Activated T-cell treated with anti-CD3 and anti-CD28 coated beads, Interleukin-2, amount 50 U/mL, for 48 hours (primary cell): ENCODE measurements around the gene ISG15.
"Not testable (repeated sequence)": the region's sequence is repeated elsewhere in the genome, so short reads cannot be mapped to it uniquely, and the experiment has no call there.

Experiments
- DNase-seq, 2 experiments: peaks; one replicate each; pipeline ENCODE4 v3.0.0-alpha.2; 2020

The ISG15 gene

DNA sequence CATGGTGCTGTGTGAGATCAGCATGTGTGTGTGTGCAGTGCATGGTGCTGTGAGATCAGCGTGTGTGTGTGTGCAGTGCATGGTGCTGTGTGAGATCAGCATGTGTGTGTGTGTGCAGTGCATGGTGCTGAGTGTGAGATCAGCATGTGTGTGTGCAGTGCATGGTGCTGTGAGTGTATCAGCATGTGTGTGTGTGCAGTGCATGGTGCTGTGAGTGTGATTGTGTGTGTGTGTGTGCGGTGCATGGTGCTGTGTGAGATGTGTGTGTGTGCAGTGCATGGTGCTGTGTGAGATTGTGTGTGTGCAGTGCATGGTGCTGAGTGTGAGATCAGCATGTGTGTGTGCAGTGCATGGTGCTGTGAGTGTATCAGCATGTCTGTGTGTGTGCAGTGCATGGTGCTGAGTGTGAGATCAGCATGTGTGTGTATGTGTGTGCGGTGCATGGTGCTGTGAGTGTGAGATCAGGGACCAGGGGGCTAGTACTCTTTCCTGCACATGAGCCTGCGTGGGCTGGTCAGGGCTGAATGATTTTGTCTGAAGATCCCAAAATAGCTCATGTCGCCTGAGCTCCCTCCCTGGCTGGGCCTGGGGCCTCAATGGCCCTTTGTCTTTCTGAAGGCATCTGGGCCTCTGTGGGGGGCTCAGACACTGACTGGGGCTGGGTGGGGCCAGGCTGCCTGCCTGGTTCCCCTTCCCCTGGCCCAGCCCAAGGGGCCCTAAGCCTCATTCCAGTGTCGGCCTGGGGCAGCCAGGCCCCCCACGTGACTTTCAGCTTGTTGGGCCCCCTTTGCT is 17.8 kb downstream of the ISG15 start:
- DNase-seq, result not testable (repeated sequence)

DNA sequence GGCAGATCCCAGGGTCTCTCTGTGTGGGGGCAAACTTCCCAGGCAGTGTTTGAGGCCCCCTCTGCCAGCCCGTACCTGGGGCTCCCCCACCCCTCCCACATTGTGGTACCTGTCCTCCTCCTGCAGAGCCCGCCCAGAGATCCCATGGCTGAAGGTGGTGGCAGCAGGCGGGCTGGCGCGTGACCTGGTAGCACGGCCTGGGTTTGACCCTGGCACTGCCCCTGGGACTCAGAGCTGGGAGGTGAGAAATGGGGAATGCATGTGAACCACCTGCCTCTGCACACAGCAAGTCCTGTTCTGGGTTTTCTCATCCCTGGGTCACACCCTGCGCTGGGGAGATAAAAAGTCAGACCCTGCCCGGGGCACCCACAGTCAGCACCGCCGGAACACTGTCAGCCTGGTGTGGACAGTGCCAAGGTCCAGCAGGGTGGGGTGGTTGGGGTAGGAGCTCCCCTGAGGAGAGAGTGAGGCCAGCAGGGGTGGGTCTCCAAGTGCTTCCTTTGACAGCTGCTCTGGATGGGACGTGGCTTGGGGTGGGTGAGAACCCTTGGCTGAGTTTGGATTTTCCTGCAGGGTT is 18.4 kb downstream of the ISG15 start:
- no peak for DNase-seq

DNA sequence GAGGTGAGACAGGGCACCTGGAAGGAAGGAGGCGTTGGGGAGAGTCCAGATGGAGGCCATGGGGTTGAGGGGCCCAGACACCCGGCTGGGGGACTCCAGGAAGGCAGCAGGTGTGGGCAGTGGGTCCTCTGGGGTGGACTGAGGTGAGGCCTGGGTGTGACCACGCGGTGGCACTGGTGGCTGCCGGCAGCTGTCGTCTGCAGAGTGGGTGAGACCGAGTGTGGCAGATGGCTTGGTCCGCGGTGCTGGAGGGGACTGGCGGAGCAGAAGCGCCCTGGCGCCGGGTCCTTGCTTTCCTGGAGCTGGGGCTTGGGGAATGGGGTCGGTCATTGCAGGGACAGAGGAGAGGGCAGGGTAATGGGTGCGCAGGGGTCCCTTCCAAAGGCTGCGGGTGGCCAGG is 19.1 kb downstream of the ISG15 start:
- no peak for DNase-seq

DNA sequence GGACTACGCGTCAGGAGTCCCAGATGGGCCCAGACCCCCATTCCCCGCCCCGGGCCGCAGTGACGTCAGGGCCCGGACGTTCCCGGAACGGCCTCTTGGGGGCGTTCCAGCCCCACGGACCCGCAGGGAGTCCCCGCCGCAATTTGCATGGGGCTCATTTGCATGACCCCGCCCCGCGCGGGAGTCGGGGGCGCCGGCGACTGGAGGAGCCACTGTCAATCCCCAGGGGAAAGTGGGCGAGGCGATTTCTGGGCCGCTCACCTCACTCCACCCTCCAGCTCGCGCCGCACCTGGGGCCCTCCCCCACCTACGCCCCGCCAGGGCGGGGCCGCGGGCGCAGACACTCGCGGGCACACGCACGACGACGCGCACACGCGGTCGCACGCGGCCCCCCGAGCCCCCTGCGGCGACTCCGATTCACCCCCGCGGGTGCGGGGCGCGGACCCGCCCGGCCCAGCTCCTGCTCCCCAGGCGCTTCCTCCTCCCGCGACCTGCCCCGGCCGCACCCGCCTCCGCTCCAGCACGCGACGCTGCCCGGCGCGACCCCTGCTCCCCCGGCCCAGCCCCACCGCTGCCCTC is 19.8 kb downstream of the ISG15 start:
- peak; percentile 95 to 96 for DNase-seq

DNA sequence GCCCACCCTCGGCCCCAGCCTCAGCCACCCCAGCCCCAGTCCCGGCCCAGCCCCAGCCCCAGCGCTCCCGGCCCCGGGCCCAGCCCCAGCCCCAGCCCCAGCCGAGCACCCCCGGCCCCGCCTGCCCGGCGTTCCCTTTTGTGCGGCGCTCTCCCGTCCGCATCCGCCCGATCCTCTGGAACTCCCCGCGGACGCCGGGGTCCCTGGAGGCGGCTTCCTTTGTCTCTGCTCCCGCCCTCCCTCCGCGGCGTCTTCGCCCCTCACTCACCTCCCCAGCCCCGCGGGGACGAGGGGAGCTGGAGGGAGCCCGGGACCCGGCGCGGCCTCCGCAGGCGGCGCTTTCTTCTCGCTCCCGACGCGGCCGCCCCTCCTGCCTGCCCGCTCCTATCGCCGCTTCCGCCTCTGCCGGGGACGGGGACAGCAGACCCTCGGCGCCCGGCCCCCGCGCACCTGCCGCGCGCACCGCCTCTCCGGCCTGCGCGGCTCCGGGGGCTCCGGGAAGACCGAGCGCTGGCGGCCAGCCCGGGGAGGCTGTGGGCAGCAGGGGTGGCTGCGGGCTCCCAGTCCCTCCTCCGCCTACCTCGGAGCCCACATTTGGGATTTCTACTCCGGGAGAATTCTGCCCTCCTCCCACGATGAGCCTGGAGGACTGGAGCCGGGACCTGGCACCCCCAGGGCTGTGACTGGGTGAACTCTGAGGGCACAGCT is 20.6 kb downstream of the ISG15 start:
- DNase-seq, result peak in 1 of 2 experiments; percentile 57

DNA sequence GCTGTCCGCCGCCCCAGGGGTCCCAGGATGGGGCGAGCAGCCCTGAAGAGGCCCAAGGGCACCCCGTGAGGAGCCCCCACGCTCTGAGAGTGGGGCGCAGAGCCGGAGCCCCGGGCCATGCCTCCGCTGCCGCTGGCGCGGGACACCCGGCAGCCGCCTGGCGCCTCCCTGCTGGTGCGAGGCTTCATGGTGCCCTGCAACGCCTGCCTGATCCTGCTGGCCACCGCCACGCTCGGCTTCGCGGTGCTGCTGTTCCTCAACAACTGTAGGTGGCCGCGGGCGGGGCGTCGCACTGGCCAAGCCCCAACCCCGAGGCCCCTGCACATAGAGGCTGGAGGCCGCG is 21.1 kb downstream of the ISG15 start:
- DNase-seq, result peak in 1 of 2 experiments; percentile 48

DNA sequence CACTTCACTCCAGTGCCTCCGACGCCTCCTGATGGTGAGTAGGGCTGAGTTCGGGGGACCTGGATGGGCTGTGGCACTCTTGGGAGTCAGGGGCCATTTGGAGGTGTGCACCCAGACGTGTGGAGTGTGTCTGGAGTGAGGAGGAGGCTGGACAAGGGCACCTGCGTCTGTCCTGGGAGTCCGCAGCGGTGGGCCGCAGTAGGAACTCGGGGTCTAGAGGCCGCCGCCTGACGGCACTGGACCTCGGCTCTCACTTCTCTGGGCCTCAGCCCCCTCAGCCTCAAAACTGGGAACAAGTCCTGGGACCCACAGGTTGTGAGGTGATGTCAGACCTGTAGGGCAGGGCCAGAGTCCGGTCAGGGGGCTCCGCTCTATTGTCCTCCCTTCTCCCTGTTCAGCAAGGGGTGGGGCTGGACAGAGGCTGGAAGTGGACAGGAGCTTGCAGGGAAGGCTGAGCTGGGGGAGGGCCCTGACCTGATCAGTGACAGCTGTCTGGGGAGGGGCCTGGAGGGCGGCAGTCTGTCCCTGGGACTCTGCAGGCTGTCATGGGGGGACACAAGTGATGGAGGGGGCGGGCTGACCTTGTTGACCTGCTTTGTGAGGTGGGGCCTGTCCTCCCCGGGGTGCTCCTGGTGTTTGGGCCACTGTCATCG is 22.1 kb downstream of the ISG15 start:
- DNase-seq, result no peak

DNA sequence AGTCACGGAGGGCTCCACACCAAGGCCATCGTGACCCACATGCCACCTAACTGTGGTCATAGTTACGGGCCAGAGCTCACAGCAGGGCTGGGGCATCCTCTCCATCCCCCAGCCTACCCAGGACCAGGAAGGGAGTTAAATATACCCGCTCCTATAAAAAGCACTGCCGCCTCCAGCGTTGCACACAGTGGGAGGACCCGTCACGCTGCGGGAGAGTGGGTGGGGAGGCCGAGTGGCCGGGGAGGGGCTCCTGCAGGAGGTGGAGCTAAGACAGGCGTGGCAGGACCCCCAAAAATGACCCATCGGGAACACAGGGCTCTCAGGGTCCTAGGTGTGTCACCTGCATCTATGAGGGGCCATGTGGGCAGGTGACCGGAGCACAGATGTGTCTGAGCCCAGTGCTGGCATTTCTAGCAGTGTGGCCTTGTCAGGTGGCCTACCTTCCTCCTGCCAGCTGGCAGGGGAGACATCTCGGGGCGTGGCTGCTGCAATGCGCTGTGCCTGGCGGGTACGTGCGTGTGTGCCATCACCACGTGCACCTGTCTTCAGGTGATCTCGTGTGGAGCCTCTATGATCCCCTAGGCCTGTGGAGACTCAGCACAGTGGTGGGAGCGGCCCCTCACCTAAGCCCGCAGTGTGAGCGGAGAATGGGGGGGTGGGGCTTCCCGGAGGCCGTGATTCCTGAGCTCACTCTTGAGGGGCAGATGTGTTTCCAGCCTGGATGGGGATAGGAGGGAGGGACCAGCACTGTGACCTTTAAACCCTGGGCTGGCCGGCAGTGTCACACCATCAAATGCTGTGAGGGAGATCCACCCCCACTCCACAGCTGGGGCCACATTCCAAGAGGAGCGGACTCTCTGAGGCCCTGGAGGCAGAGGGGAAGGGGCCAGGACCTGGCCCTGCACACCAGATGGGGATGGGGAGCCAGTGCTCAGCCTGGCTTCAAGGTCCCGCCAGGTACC is 24.4 kb downstream of the ISG15 start:
- DNase-seq, result no peak

DNA sequence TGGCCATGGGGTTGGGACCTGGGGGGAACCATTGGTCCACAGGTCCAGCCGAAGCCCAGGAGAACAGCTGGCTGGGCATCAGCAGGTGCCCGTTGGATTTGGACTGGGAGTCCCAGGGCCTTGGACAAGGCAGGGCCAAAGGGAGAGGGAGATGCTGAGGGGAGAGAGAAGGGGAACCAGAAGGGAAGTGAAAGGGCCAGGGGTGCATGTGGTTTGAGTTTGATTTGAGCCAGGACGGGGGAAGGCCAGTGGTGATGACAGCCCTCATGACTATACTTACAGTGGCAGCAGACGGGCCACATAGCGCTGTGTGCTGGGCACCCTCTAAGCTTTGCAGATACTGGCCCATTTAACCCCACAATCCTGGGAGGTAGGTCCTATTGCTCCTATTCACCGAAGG is 25.4 kb downstream of the ISG15 start:
- no peak for DNase-seq

DNA sequence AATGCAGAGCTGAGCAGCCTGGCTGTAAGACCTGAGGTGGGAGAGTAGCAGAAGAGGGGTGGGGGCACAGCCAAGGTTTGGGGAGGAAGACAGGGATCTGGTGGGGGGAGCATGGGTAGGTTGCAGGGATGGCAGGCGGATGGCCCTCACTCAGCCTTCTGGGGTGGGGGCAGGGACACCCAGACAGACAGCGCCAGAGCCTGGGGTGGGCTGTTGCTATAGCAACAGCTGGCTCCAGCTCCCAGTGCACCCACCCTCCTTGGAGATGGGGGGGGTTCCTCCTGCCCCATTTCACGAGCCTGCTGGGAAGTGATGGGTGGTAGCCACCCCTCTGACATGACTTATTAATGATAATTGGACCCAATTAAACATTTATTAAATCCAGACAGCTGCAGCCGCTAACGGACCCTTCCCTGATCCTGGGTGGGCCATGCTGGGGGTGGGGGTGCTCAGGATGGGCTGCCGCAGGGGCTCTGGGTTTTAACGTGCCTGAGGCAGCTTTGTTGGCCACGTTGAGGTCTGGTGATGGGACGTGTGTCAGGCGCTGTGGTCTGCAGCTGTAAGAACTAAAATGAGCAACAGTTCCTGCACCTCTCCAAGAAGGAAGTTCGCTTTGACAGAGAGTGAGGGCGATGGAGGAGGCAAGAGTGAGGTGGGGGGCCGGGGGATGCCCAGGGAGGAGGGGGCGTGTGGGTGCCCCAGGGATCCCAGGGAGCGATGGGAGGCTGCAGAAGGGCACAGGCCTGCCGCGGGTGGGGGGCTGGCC is 26.0 kb downstream of the ISG15 start:
- peak in 1 of 2 experiments; percentile 67 for DNase-seq

DNA sequence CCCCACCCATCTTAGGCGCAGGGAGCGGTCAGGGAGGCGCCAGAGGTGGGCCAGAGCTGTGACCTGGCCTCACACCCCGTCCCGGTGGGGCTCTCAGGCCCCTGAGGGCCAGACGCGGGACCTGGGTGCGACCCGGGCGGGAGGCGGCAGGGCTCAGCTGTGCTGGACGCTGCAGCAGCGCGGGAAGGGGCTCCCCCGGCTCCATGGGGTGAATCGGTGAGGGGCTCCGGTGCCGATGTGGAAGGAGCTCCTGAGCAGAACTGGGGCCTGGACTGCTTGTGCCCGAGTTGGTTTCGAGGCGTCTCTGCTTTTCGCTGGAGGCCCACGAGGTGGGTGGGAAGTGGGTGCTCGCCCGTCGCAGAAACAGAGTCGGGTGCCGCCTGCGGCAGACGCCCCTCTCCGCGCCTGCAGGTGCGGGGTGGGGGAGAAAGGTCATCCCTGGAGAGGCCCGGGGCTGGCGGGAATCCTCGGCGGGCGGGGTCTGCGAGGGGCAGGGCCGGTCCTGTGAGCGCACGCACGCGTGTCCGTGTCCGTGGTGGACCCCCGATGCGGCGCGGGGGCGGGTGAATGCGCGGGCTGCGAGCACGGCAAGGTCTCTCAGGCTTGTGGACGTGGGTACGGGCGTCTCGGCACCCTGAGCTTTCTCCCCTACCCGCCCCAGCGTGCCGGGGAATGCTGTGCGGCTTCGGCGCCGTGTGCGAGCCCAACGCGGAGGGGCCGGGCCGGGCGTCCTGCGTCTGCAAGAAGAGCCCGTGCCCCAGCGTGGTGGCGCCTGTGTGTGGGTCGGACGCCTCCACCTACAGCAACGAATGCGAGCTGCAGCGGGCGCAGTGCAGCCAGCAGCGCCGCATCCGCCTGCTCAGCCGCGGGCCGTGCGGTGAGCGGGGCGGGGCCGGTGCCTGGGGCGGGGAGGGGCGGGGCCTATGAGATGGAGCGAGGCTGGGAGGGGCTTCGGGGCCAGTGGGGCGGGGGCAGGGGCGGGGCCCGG is 27.0 kb downstream of the ISG15 start:
- peak; percentile 81 to 86 for DNase-seq

DNA sequence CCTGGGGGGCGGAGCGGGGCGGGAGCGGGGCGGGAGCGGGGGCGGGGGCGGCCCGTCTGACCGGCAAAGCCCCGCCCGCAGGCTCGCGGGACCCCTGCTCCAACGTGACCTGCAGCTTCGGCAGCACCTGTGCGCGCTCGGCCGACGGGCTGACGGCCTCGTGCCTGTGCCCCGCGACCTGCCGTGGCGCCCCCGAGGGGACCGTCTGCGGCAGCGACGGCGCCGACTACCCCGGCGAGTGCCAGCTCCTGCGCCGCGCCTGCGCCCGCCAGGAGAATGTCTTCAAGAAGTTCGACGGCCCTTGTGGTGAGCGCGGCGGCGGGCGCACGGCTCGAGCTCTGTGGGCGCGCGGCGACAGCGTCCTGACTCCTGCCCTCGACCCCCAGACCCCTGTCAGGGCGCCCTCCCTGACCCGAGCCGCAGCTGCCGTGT is 27.8 kb downstream of the ISG15 start:
- no peak for DNase-seq

DNA sequence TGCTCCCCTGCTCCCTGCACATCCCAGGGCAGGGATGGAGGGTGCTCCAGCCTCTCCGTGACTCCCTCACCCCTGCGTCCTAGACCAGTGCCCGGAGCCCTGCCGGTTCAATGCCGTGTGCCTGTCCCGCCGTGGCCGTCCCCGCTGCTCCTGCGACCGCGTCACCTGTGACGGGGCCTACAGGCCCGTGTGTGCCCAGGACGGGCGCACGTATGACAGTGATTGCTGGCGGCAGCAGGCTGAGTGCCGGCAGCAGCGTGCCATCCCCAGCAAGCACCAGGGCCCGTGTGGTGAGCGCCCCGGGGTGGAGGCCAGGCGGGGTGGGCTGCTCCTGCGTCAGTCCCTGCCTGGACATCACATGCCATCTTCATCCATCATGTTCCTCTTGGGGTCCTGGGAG is 28.6 kb downstream of the ISG15 start:
- DNase-seq, result no peak

DNA sequence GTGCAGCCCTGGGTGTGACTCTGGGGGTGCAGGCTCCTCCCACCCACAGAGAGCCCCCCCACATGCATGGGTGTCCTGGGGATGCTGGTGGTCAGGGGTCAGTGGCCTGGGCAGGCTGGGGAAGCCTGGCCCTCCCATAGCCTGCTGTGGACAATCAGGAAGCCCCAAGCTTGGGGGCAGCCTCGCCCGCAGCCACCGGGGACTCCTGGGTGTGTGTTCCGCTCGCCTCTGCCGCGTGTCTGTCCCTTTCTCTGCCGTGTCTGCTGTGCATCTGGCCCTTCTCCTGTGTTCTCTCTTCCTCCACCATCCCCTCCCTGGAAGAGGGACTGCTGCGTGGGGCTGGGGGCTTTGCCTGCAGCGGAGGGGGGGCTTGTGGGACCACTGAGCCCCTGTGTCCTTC is 29.5 kb downstream of the ISG15 start:
- no peak for DNase-seq

DNA sequence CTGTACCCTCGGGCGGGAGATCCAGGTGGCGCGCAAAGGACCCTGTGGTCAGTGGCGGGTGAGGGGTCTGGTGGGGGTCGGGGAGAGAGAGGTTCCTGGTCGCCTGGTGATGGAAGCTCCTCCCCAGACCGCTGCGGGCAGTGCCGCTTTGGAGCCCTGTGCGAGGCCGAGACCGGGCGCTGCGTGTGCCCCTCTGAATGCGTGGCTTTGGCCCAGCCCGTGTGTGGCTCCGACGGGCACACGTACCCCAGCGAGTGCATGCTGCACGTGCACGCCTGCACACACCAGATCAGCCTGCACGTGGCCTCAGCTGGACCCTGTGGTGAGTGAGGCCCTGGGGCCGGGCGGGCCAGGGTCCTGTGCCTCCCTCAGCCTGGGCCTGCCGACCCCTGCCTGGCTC is 30.1 kb downstream of the ISG15 start:
- no peak for DNase-seq

DNA sequence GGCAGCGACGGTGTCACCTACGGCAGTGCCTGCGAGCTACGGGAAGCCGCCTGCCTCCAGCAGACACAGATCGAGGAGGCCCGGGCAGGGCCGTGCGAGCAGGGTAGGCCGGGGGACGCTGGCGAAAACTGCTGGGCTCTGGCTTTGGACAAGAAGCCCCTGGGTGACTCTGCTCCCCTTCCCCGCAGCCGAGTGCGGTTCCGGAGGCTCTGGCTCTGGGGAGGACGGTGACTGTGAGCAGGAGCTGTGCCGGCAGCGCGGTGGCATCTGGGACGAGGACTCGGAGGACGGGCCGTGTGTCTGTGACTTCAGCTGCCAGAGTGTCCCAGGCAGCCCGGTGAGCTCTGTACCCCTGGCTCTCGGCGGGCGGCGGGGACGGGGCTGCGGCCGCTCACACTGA is 30.6 kb downstream of the ISG15 start:
- no peak for DNase-seq

DNA sequence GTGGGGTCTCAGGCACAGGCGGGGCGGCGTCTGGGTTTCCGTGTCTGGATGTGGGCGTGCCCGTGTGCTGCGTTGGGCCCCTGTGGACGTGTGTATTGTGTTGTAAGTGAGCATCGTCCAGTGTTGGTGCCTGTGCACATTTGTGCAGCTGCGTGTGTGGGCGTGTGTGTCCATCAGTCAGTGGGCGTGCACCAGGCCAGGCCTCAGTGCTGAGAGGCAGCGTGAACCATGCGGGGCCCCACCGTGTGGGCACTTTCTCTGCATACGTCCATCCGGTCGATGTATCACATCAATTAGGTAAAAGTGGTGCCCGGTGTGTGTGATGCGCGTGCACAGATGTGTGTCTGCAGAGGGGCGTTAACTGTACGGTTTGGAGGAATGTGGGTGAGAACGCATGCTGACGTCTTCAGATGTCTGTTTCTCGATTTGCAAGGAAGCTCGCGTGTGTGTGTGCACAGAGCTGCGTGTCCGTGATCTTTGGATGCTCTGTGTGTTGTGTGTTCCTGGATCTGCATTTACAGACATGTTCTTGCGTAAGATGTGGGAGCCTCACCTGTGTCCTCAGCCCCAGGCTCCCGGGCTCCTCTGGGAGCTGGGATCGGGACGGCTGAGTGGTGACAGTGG is 31.3 kb downstream of the ISG15 start:
- no peak for DNase-seq

DNA sequence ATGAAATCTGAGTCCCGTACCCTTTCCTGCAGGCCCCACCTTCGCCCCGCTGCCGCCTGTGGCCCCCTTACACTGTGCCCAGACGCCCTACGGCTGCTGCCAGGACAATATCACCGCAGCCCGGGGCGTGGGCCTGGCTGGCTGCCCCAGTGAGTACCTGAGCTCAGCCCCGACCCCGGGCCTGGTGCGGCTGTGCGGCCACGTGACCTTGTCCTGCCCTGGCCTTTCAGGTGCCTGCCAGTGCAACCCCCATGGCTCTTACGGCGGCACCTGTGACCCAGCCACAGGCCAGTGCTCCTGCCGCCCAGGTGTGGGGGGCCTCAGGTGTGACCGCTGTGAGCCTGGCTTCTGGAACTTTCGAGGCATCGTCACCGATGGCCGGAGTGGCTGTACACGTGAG is 31.8 kb downstream of the ISG15 start:
- DNase-seq, result no peak

DNA sequence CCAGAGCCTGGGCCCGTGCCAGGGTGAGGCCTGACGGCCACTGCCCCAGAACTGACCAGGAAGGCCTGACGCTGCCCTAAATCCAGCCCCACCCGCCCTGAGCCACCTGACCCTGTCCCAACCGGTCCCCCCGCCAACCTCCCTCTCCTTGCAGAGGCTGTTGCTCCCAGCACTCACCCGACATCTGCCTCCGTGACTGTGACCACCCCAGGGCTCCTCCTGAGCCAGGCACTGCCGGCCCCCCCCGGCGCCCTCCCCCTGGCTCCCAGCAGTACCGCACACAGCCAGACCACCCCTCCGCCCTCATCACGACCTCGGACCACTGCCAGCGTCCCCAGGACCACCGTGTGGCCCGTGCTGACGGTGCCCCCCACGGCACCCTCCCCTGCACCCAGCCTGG is 32.9 kb downstream of the ISG15 start:
- DNase-seq, result no peak

DNA sequence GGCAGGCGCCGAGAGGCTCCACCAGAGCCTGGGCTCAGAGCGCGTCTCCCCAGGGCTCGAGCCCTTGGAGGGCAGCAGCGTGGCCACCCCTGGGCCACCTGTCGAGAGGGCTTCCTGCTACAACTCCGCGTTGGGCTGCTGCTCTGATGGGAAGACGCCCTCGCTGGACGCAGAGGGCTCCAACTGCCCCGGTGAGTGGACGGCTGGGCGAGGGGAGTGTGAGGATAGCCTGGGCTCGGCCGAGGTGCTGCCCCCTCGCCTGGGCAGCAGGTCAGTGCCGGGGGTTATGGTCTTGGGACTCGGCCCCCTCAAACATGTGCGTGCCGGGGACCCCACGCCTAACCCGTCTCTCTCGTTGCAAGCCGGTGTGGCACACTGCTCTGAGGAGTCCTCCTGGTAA is 33.5 kb downstream of the ISG15 start:
- no peak for DNase-seq
